Dedifferentiated amniotic fluid mesenchymal stem cell (primary cell): Measurements from ENCODE around the gene NRXN3.

Source experiments
- DNase-seq: peaks from one replicate; pipeline ENCODE4 v3.0.0-alpha.2; 2016; ENCODE audit errors: extremely low spot score

The NRXN3 gene

GRCh38 chr14:79351011-79351410, 1180.8 kb downstream of the NRXN3 start:
- no peak for DNase-seq

GRCh38 chr14:79352076-79352630, 1182.0 kb downstream of the NRXN3 start:
- DNase-seq, result no peak

- no peak for DNase-seq
Observed at GRCh38 chr14:79354336-79354735, 1184.2 kb downstream of the NRXN3 start.

- DNase-seq, result no peak
Observed at GRCh38 chr14:79356040-79356439, 1185.9 kb downstream of the NRXN3 start.

- DNase-seq, result no peak
Observed at GRCh38 chr14:79357307-79357706, 1187.1 kb downstream of the NRXN3 start.

- DNase-seq, result no peak
Observed at GRCh38 chr14:79363291-79363690, 1193.1 kb downstream of the NRXN3 start.

- no peak for DNase-seq
Observed at GRCh38 chr14:79369359-79370332, 1199.5 kb downstream of the NRXN3 start.

GRCh38 chr14:79370969-79371368, 1200.8 kb downstream of the NRXN3 start:
- DNase-seq, result no peak

- no peak for DNase-seq
Observed at GRCh38 chr14:79373451-79373850, 1203.3 kb downstream of the NRXN3 start.

- DNase-seq, result no peak
Observed at GRCh38 chr14:79375356-79375755, 1205.2 kb downstream of the NRXN3 start.

- DNase-seq, result no peak
Observed at GRCh38 chr14:79376557-79376956, 1206.4 kb downstream of the NRXN3 start.

GRCh38 chr14:79378020-79378419, 1207.8 kb downstream of the NRXN3 start:
- no peak for DNase-seq

- no peak for DNase-seq
Observed at GRCh38 chr14:79379266-79379665, 1209.1 kb downstream of the NRXN3 start.

GRCh38 chr14:79383031-79383430, 1212.9 kb downstream of the NRXN3 start:
- no peak for DNase-seq

GRCh38 chr14:79383475-79383874, 1213.3 kb downstream of the NRXN3 start:
- DNase-seq, result no peak

- DNase-seq, result peak; percentile 26
Observed at GRCh38 chr14:79395061-79395460, 1224.9 kb downstream of the NRXN3 start.

- no peak for DNase-seq
Observed at GRCh38 chr14:79404874-79405511, 1234.8 kb downstream of the NRXN3 start.

GRCh38 chr14:79405512-79405910, 1235.3 kb downstream of the NRXN3 start:
- no peak for DNase-seq

GRCh38 chr14:79407572-79407971, 1237.4 kb downstream of the NRXN3 start:
- DNase-seq, result no peak

- DNase-seq, result no peak
Observed at GRCh38 chr14:79408696-79409095, 1238.5 kb downstream of the NRXN3 start.

GRCh38 chr14:79411403-79412174, 1241.4 kb downstream of the NRXN3 start:
- no peak for DNase-seq

GRCh38 chr14:79412822-79413221, 1242.6 kb downstream of the NRXN3 start:
- DNase-seq, result no peak
